ENCODE measurements around the gene CPD.

DNA sequence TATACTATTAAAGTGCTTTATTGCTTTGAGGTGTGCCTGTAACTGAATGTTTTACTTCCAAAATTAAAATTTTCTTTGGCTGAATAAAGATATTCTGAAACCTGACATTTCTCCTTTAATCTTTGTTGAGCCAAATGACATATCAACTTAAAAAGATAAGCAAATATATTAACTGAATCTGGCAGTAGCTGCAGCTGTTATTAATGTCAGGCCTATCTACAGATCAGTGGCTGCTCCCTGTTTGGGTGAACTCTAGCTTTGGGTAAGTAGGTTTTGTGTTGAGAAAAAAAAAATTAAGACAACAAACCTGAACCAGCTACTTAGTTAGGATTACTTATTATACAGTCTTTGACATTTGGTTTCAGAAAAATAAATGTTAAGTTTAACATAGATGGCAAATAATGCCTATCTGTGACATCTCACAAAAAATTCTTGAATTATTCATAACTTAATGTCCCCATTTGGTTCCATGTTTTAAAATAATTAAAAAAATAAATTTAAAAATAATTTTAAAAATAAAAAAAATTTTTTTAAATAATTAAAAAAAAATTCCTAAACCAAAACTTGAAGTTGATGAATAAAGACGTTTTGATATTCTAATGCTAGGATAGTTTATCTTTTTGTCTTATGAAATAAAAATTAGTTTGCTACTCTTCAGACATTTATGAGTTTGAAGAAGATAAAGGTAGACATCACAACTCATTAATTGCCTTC is 19.8 kb downstream of the CPD start:
- TF ChIP-seq, protein P1, sequence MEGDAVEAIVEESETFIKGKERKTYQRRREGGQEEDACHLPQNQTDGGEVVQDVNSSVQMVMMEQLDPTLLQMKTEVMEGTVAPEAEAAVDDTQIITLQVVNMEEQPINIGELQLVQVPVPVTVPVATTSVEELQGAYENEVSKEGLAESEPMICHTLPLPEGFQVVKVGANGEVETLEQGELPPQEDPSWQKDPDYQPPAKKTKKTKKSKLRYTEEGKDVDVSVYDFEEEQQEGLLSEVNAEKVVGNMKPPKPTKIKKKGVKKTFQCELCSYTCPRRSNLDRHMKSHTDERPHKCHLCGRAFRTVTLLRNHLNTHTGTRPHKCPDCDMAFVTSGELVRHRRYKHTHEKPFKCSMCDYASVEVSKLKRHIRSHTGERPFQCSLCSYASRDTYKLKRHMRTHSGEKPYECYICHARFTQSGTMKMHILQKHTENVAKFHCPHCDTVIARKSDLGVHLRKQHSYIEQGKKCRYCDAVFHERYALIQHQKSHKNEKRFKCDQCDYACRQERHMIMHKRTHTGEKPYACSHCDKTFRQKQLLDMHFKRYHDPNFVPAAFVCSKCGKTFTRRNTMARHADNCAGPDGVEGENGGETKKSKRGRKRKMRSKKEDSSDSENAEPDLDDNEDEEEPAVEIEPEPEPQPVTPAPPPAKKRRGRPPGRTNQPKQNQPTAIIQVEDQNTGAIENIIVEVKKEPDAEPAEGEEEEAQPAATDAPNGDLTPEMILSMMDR (IDR thresholded peaks at IDR 0.05; ENCODE audit: insufficient read depth, low read length, poor library complexity, severe bottlenecking) = no peak
- TF ChIP-seq EZH2phosphoT487 (conservative IDR thresholded peaks at IDR 0.05; ENCODE audit: low read length) = no peak
